Measurements from ENCODE around the gene MYO9A. TPM values are rescaled to one million over a fixed set of nuclear protein-coding genes. Genes with fewer than 3 reads are reported as not detected.

Gene MYO9A
- total RNA-seq, 1 experiment from 2014 or later: 23.0 TPM

DNA sequence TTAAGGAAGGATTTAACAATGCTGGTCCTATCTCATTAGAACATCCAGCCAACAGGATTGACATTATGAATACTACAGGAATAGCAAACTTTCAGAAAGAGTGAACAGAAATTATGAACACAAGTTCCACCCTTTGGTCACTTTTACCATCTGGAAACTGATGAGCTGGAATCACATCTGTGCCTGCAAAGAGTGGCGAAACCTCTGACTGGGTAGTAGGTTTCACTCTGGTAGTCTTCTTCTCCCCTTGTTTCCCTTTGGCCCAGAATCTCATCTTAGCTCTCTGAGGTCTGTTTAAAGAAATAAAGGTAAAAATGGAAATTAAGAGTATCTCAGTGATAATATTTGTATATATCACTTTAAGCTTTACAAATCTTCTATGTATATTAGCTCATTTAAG lies 234.5 kb downstream of the MYO9A start:
- Histone ChIP-seq H3K9me2 (ENCODE audit: insufficient read depth) (no peaks in the 10 kb centered on the region), H3K9ac (ENCODE audit: low read length) (no peak overlapping the region), H3K27ac (ENCODE audit: low read depth, low read length) (no peak overlapping the region), H3K4me3 (replicated peaks in 1 of 2; ENCODE audit: low read depth in 1 of 2, low read length in 2 of 2) (no peak overlapping the region), H3K9me3 (ENCODE audit: control insufficient read depth in 1 of 2, insufficient read depth in 1 of 2, low read depth in 1 of 2, low read length in 2 of 2) (no peaks in the 10 kb centered on the region), H2AFZ (ENCODE audit: low read depth, low read length, poor library complexity, severe bottlenecking) (no peak overlapping the region), H4K20me1 (ENCODE audit: insufficient read depth) (no peaks in the 10 kb centered on the region), H3K79me2 (ENCODE audit: insufficient read depth, low read length) (no peaks in the 10 kb centered on the region), H3K4me1 (ENCODE audit: control insufficient read depth in 1 of 2, insufficient read depth in 2 of 2, low read length in 2 of 2) (no peaks in the 10 kb centered on the region), H3K4me2 (ENCODE audit: low read length) (no peak overlapping the region), H3K27me3 (ENCODE audit: insufficient read depth, low read length) (no peaks in the 10 kb centered on the region), H3K36me3 (ENCODE audit: control insufficient read depth in 1 of 2, insufficient read depth in 2 of 2, low read length in 2 of 2) (no peaks in the 10 kb centered on the region; a peak in 1 of 4 replicates)
- ChIA-PET RAD21 (ENCODE audit: low non-redundant PET in 1 of 2, low total read pairs in 2 of 2, uncharacterized antibody in 2 of 2, unreplicated experiment in 2 of 2) (no interaction called here), POLR2A (no interaction called here), CTCF (no interaction called here)
- intact Hi-C loops (cut with micrococcal nuclease): no loop called here
- BruUV-seq (replicated peaks): no TSS peak
- TF ChIP-seq SIN3A (IDR thresholded peaks at IDR 0.05; ENCODE audit: low read depth) (no peak), POLR2A (IDR thresholded peaks at IDR 0.05; ENCODE audit: borderline replicate concordance, extremely low read depth, insufficient read depth, insufficient read length) (no peak), EZH2phosphoT487 (IDR thresholded peaks at IDR 0.05; ENCODE audit: borderline replicate concordance) (no peak), ELF1 (IDR thresholded peaks at IDR 0.05; ENCODE audit: borderline replicate concordance, low read depth) (no peak), EGR1 (IDR thresholded peaks at IDR 0.05; ENCODE audit: low read depth) (no peak), TCF7L2 (IDR thresholded peaks at IDR 0.05; ENCODE audit: borderline replicate concordance, extremely low read depth, insufficient read depth, insufficient read length) (no peak), SP1 (IDR thresholded peaks at IDR 0.05; ENCODE audit: low read depth) (no peak), POLR2AphosphoS5 (IDR thresholded peaks at IDR 0.05; ENCODE audit: low read depth, low read length) (no peak), ZNF274 (IDR thresholded peaks at IDR 0.05; ENCODE audit: low read depth, low read length) (no peak), JUND (IDR thresholded peaks at IDR 0.05) (no peak), ATF3 (IDR thresholded peaks at IDR 0.05) (no peak), EZH2 (IDR thresholded peaks at IDR 0.05) (no peak), CBX3 (IDR thresholded peaks at IDR 0.05; ENCODE audit: low read depth) (no peak), YY1 (IDR thresholded peaks at IDR 0.05; ENCODE audit: extremely low read depth, insufficient replicate concordance, low read depth, low read length) (no peak), REST (IDR thresholded peaks at IDR 0.05; ENCODE audit: low read depth) (no peak), RAD21 (IDR thresholded peaks at IDR 0.05; ENCODE audit: low read depth) (no peak), ZBTB33 (IDR thresholded peaks at IDR 0.05; ENCODE audit: extremely low read depth, insufficient replicate concordance, low read length) (no peak), CEBPB (IDR thresholded peaks at IDR 0.05; ENCODE audit: low read depth) (no peak), SRF (IDR thresholded peaks at IDR 0.05; ENCODE audit: low read depth) (no peak)
- TF ChIP-seq, protein P1, sequence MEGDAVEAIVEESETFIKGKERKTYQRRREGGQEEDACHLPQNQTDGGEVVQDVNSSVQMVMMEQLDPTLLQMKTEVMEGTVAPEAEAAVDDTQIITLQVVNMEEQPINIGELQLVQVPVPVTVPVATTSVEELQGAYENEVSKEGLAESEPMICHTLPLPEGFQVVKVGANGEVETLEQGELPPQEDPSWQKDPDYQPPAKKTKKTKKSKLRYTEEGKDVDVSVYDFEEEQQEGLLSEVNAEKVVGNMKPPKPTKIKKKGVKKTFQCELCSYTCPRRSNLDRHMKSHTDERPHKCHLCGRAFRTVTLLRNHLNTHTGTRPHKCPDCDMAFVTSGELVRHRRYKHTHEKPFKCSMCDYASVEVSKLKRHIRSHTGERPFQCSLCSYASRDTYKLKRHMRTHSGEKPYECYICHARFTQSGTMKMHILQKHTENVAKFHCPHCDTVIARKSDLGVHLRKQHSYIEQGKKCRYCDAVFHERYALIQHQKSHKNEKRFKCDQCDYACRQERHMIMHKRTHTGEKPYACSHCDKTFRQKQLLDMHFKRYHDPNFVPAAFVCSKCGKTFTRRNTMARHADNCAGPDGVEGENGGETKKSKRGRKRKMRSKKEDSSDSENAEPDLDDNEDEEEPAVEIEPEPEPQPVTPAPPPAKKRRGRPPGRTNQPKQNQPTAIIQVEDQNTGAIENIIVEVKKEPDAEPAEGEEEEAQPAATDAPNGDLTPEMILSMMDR (IDR thresholded peaks at IDR 0.05 in 2 of 3, conservative IDR thresholded peaks at IDR 0.05 in 1 of 3; ENCODE audit: borderline replicate concordance in 1 of 3, insufficient read depth in 1 of 3, low read depth in 2 of 3, low read length in 2 of 3): no peak
- ATAC-seq (no peak), DNase-seq (ENCODE audit: low read depth, low spot score) (no peak)
